Measurements from ENCODE around the gene CCDC90B.
"Not testable (repeated sequence)": the region's sequence is repeated elsewhere in the genome, so short reads cannot be mapped to it uniquely, and the experiment has no call there.

The CCDC90B gene, protein sequence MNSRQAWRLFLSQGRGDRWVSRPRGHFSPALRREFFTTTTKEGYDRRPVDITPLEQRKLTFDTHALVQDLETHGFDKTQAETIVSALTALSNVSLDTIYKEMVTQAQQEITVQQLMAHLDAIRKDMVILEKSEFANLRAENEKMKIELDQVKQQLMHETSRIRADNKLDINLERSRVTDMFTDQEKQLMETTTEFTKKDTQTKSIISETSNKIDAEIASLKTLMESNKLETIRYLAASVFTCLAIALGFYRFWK

DNA sequence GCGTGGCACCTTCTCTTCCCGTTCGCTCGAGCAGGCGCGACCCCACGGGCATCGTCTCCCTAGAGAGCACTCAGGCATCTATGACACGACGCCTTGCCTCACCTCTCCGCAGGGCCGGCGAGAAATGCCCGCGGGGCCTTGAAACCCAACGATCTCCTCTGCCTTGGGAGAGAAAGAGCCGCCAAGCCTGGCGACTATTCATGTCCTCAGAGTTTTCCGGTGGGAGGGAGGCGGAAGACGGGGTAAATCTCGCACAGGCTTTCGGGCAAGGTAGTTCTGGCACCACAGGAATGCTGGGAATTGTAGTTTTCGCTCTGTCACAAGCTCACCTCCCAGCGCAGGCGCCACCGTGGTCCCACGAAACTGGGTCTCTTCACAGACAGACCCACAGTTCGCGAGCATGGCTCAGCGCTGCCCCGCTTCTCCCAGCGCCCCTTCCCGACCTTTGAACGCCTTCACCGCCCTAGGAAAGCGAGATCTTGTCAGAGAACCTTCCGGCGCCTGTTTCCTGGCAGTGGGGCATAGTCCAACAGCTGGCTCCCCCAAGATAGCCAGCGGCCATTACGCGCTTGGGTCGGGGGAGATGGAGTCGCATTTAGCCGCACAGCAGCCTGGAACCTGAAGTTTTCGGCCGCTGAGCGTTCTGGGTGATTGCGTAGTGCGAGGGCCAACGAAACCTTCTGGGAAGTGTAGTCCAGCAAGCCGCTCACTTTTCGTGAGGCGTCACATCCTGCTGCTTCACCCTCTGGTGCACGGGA lies at the start of gene CCDC90B:
TSS of gene CCDC90B (minus strand) at position 597 of the 758 bp plus-strand sequence. CDS start at position 202, 395 bp downstream.
- in situ Hi-C loops (cut with MboI; ENCODE audit: low sequenced_read_pairs) = no loop called here

DNA sequence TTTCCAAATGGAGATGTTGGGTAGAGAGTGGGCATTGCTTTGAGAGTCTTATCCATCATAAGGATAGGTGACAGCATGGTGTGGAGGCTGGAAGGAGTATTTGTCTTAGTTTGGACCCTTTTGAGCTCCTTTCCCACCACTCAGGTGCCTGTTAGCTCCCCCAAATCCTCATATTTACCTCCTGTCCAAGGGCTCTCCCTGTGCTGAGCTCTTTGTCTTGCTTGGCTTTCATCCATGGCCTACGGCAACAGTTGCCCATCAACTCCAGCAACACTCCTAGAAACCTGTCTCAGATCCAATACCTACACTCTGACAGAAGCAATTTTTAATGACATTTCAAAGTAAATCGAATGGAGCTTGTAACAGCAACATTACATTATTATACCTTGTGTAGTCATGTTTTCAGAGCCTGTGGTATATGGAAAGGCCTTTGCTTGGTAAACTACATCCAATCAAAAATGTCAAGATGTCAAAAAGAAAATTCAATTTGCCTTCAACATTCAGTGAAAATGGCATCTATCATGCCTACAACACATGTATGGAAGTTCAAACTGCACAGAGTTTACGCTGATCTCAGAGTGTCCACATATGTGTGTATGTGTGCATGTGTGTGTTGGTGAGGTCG lies 49.4 kb upstream of the CCDC90B start:
- in situ Hi-C loops (cut with MboI; ENCODE audit: low sequenced_read_pairs) = no loop called here

DNA sequence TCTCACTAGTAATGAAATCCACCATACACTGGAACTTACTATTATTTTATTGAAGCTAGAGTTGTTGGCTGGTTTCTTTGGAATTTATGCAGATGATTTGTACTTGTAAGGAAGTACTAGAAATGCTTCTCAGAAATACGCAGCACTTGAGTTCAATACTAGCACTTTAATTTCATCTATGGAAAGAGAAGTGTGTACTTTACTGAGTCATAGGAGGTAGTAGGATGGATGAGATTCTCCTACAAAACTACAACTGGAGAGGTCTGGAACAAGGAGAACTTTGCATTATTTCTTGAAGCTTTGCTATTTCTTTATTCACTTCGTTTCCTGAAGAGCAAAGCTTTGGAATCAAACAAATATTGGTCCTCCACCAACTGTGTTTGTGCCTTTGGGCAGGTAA lies 44.1 kb upstream of the CCDC90B start:
- in situ Hi-C loops (cut with MboI; ENCODE audit: low sequenced_read_pairs) = no loop called here

DNA sequence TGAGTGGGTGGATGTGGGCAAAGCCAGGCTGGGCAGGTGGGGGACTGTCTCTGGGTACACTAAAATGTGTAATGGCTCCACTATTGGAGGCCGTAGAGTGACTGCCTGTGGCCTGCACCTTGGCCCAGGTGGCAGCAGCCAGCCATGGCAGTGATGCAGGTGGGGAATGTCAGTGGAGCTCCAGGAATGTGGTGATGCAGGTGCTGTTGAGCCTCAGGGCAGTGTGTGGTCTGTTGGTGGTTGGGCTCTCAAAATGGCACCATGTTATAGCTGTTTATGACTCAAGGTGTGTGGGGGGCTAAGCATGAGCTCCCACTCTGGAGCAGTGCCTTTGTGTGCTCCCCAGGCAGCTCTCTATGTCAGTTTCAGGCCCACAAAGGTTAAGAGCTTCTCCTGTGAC lies 40.2 kb upstream of the CCDC90B start:
- in situ Hi-C loops (cut with MboI; ENCODE audit: low sequenced_read_pairs) = no loop called here

DNA sequence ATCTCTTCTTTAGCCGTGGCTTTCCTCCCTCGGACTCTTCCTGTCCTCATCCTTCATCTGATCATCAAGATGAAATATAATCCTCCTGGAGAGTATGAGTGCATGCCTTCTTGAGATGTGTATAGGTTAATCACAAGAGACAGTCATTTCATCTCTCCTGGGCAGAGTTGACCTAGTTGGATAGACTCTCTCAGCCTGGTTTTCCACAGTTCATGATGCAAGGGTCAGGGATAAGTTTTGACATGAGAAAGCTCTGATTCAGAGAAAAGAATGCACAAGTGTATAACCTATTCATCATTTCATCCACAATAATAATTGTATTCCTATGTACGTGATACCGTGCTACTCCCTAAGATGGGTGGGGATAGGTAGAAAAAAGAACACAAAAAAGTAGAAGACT lies 33.2 kb upstream of the CCDC90B start:
- in situ Hi-C loops (cut with MboI; ENCODE audit: low sequenced_read_pairs) = no loop called here

DNA sequence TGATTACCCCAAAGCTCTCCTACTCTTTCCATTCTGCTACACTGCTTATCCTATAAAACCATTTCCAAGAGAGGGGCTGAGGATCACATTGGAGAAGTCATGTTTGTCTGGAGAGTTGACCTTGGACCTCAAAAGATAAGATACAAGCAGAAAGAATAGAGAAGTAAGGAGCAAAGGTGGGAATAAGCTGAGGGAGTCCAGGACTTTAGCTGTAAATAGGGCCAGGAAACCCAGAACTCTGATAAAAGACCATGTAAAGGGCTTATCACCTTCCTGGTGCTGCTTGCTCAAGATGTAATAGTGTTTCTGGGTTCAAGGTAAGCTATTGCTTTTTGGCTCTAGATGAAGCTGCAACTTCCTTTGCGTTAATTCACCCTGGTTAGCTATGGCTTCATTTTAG lies 32.8 kb upstream of the CCDC90B start:
- in situ Hi-C loops (cut with MboI; ENCODE audit: low sequenced_read_pairs) = no loop called here

DNA sequence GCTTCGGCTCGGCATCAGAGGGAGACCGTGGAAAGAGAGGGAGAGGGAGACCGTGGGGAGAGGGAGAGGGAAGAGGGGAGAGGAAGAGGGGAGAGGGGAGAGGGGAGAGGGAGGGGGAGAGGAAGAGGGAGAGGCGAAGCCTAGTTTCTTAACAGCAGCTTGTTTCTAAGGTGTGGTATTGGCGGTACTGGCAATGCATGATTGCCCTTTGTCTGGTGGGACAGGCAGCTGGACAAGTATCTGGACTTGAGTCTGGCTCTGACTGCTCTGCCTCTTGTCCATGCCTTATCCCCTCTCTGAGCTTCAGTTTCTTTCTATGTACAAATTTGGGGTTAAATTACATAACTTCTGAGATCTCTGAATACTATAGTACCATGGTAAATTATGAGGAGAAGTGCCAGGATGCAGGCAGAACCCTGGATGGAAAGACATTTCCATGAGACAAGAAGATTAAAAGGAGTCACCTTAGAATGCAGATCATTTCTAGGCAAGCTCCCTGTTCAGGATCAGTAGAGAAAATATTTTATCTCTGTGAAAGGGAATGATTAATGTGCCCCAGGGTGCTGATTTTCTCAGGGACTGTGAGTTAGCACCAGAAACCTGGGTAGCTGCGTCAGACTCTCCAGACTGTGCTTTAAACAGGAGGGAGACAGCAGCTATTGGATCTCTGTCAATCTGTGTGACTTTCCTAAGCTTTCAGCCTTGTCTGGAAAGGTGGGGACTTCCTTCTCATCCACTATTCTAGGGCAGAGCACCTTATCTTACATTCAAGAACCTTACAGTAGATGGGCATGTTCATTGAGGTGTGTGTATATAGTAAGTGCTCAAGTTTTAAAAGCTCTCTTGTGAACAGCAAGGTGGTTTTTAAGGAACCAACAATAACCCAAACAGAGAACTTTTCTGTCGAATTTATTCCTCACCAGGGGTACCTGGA lies 31.9 kb upstream of the CCDC90B start:
- in situ Hi-C loops (cut with MboI; ENCODE audit: low sequenced_read_pairs) = no loop called here

DNA sequence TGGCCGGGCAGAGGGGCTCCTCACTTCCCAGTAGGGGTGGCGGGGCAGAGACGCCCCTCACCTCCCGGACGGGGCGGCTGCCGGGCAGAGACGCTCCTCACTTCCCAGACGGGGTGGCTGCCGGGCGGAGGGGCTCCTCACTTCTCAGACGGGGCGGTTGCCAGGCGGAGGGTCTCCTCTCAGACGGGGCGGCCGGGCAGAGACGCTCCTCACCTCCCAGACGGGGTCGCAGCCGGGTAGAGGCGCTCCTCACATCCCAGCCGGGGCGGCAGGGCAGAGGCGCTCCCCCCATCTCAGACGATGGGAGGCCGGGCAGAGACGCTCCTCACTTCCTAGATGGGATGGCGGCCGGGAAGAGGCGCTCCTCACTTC lies 30.7 kb upstream of the CCDC90B start:
- in situ Hi-C loops (cut with MboI; ENCODE audit: low sequenced_read_pairs) = not testable (repeated sequence)

DNA sequence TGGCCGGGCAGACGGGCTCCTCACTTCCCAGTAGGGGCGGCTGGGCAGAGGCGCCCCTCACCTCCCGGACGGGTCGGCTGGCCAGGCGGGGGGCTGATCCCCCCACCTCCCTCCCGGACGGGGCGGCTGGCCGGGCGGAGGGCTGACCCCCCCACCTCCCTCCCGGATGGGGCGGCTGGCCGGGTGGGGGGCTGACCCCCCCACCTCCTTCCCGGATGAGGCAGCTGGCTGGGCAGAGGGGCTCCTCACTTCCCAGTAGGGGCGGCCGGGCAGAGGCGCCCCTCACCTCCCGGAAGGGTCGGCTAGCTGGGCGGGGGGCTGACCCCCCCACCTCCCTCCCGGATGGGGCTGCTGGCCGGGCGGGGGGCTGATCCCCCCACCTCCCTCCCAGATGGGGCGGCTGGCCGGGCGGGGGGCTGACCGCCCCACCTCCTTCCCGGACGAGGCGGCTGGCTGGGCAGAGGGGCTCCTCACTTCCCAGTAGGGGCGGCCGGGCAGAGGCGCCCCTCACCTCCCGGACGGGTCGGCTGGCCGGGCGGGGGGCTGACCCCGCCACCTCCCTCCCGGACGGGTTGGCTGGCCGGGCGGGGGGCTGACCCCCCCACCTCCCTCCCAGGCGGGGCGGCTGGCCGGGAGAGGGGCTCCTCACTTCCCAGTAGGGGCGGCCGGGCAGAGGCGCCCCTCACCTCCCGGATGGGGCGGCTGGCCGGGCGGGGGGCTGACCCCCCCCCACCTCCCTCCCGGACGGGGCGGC lies 30.2 kb upstream of the CCDC90B start:
- in situ Hi-C loops (cut with MboI; ENCODE audit: low sequenced_read_pairs) = not testable (repeated sequence)

DNA sequence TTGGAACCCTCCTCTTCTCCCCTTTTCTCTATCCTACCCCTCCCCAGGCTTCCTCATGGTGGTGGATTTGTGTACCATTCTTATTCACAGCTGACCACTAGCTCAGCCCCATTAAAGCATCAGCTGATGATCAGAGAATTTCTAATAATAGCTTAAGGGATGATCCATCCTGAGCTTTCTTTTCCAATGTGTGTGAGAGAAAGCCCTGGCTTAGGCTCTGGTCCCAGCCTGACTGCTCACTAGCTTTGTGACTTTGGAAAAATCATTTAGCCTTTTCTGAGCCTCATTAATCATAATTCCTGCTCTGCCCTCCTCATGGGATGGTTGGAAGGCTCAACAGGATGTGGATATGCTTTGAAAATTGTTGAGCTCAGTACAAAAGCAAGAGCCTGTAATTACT lies 26.3 kb upstream of the CCDC90B start:
- in situ Hi-C loops (cut with MboI; ENCODE audit: low sequenced_read_pairs) = no loop called here

DNA sequence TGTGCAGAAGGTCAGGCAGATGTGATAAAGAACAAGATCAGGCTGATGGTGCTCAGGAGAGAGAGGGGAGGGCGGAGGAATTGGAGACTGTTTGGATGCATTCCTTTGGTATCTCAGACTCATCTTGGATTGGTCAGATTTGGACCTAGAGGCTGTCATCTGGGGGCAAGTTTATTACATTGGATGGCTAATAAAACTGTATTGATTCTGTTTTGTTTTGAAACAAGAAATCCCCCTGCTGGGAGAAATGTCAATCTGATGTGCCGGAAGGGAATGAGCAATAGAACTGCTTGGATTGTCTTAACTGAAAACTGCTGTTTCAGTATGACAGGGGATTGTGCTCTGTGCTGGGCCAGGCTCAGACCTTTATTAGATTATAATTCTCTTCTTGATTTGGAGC lies 25.5 kb upstream of the CCDC90B start:
- in situ Hi-C loops (cut with MboI; ENCODE audit: low sequenced_read_pairs) = no loop called here

DNA sequence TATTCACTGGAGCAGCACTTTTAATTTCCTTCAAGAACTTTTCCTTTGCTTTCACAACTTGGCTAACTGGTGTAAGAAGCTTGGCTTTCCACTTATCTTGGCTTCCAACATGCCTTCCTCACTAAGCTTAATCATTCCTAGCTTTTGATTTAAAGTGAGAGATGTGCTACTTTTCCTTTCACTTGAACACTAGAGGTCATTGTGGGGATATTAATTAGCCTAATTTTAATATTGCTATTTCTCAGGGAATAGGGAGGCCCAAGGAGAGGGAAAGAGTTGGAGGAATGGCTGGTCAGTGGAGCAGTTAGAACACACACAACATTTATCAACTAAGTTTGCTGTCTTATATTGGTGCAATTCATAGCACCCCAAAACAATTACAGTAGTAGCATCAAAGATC lies 24.6 kb upstream of the CCDC90B start:
- in situ Hi-C loops (cut with MboI; ENCODE audit: low sequenced_read_pairs) = no loop called here

DNA sequence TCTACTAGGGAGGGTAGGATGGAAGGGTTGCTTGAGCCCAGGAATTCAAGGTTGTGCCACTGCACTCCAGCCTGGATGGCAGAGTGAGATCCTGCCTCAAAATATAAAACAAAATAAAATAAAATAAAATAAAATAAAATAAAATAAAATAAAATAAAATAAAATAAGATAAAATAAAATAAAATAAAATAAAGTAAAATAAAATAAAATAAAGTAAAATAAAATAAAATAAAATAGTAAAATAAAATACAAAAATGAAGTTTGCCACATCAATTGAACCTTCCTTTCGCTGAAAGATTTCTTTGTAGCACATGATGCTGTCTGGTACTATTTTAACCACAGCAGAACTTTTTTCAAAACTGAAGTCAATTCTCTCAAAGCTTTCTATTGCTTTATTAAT lies 22.4 kb upstream of the CCDC90B start:
- in situ Hi-C loops (cut with MboI; ENCODE audit: low sequenced_read_pairs) = not testable (repeated sequence)

DNA sequence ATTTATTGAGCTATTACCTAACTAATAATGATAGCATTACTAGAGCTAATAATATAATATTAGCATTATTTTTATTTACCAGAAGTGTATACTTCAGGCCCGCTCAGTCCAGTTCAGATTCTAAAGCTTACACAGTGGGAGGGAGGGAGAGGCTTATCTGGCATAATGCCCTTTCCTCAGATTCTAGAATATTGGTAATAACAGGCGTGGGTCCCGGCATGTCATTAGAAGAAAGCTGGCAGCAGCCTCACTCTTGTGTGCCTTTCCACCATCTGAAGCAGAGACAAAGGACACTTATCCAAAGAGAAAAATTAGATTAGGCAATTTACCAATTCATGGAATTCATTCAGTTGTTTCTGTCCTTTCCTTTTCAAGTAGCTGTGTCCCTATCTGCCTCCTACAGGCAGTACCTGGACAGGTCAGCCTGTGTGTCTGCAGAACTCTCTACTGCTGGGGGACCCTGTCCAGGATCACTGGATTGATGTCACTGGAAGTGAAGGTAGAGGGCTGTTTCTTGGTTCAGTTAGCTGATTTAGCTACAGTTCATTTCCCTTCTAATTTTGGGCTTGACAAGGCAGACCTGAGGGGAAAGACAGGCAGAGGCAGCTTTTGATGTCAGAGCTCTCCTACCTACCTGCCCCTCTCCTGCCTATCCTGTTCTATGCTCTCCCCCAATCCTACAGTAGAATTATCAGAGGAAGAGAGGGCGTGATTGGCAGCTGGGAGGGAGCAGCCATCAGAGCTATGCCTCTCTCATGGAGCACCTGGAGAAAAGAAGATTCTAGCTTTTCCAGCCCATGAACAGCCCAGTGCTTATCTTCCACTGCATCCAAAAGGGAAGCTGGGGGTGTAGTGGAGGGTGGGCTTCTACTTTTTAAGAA lies 20.3 kb upstream of the CCDC90B start:
- in situ Hi-C loops (cut with MboI; ENCODE audit: low sequenced_read_pairs) = no loop called here

DNA sequence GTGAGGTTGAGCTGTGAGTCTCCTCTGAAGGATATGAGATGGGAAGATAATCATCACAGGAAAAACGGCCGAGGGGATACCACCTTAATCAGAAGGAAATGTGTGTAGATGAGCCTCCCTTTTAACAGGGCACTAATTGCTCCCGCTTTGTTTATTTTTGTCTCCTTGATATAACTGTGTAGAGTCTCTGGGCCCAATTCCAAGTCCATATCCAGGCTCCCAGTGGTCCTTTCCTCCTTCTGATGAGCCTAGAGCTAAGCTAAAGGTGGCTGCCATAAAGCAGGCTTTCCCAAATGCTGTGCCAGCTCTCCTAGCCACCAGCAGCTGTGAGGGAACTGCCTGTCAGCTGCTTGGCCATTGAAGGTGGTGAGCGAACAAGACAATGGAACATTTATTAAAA lies 17.1 kb upstream of the CCDC90B start:
- in situ Hi-C loops (cut with MboI; ENCODE audit: low sequenced_read_pairs) = no loop called here

DNA sequence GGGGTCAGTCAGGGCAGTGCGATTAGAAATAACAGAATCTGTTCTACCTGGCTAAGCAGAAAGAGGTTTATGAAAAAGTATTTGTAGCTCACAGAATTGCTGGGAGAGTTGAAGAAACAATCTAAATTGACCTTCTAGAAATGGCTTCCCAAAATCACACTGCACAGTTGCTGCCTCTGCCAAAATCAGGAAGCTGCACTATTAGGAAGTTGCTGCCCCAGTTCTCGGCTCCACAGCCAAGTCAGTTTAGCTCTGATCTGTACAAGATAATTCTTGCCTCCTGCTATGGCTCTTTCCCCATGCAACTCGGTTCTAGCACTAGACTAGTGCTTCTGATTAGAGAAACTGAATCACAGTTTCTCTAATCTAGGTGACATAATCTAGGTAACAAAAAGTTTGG lies 16.0 kb upstream of the CCDC90B start:
- in situ Hi-C loops (cut with MboI; ENCODE audit: low sequenced_read_pairs) = no loop called here

DNA sequence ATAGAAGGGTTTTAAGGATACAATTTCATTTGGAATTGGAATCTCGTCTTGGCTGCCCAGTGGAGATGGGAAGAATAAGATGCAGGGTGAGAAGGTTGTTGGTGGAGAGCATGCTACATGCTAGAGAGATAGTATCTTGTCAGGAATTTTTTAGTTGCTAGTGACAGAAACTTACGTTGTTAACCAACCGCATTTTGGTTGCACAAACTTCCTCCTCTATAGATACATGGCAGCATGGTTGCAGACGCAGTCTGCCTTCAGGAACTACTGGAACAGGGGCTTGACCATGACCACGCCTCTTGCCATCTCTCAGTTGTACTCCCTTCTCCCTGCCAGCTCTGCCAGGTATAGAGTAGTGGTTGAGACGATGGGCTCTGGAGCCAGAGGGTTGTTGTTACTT lies 13.5 kb upstream of the CCDC90B start:
- in situ Hi-C loops (cut with MboI; ENCODE audit: low sequenced_read_pairs) = no loop called here

DNA sequence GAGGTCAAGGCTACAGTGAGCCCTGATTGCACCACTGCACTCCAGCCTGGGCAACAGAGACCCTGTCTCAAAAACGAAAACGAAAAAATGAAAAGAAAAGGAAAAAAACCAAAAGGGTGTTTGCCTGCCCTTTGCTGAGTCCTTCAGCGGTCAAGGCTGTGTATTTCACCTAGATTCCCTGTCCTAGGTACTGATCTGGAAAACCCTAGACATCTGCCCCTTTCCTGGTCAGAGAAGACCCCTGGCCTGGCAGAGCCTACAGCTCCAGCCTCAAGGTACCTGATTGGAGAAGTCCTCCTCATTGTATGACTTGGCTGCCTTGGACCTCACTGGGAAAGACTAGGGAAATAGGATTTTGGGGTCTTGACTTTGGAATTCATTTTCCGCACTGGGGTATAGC lies 8.0 kb upstream of the CCDC90B start:
- in situ Hi-C loops (cut with MboI; ENCODE audit: low sequenced_read_pairs) = no loop called here

DNA sequence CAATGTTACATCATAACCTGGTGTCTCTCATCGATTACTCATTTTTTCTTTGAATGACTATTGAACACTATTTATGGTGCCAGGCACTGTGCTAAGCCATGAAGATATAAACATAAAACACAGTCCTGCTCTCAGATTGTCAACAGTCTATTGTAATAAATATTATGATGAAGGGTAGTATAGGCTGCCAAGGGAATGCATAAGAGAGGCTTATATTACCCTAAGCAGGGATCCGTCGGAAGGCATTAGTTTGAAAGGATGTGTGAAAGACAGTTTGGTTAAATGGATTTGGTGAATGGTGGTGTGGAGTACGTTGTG lies 7.2 kb upstream of the CCDC90B start:
- in situ Hi-C loops (cut with MboI; ENCODE audit: low sequenced_read_pairs) = no loop called here

Data from hTERT RPE-1 (cell line).